ENCODE data around the gene THOC1. TPM values are rescaled to one million over a fixed set of nuclear protein-coding genes. Genes with fewer than 3 reads are reported as not detected.
"Not testable (repeated sequence)": the region's sequence is repeated elsewhere in the genome, so short reads cannot be mapped to it uniquely, and the experiment has no call there.

The THOC1 gene
- total RNA-seq, 4 donors from 2014 or later: 17.1 to 84.4 (median 28.9) TPM

- Histone ChIP-seq H3K36me3 (no peaks in the 10 kb centered on the region), H3K4me1 (no peaks in the 10 kb centered on the region), H3K4me3 (no peak overlapping the region), H3K27ac (no peak overlapping the region), H3K9me3 (no peaks in the 10 kb centered on the region), H3K27me3 (no peaks in the 10 kb centered on the region)
- no peak for ATAC-seq
- 0 to 100% methylated on average over 1 to 2 of the region's 4 CpGs for WGBS, 2 donors (ENCODE audit: low coverage in 1 of 2)
- TF ChIP-seq EP300 (IDR thresholded peaks at IDR 0.05): no peak
- TF ChIP-seq CTCF (IDR thresholded peaks at IDR 0.05): no peak
- TF ChIP-seq POLR2A (IDR thresholded peaks at IDR 0.05): no peak
- TF ChIP-seq POLR2AphosphoS5 (IDR thresholded peaks at IDR 0.05): no peak
Observed at GRCh38 chr18:312415-312814, 44.6 kb upstream of the THOC1 start.

- ATAC-seq: no peak
- Histone ChIP-seq H3K27me3 (no peaks in the 10 kb centered on the region), H3K4me1 (no peaks in the 10 kb centered on the region), H3K4me3 (no peak overlapping the region), H3K27ac (no peak overlapping the region), H3K9me3 (no peaks in the 10 kb centered on the region), H3K36me3 (no peaks in the 10 kb centered on the region)
- no peak for TF ChIP-seq EP300 (IDR thresholded peaks at IDR 0.05)
- TF ChIP-seq CTCF (IDR thresholded peaks at IDR 0.05): no peak
- no peak for TF ChIP-seq POLR2AphosphoS5 (IDR thresholded peaks at IDR 0.05)
- no peak for TF ChIP-seq POLR2A (IDR thresholded peaks at IDR 0.05)
Observed at GRCh38 chr18:310042-310441, 42.2 kb upstream of the THOC1 start.

- H3K4me3 ChIP-seq, H3K4me1 ChIP-seq, H3K27ac ChIP-seq, H3K9me3 ChIP-seq, H3K27me3 ChIP-seq, ATAC-seq, H3K36me3 ChIP-seq: not testable (repeated sequence)
- WGBS, 2 donors (ENCODE audit: low coverage in 1 of 2): 95 to 96% methylated on average over 3 to 4 of the region's 4 CpGs
Observed at GRCh38 chr18:308086-308485, 40.2 kb upstream of the THOC1 start.

- Histone ChIP-seq H3K4me3 (no peak overlapping the region), H3K4me1 (no peaks in the 10 kb centered on the region), H3K27ac (no peak overlapping the region), H3K9me3 (no peaks in the 10 kb centered on the region), H3K27me3 (no peaks in the 10 kb centered on the region), H3K36me3 (no peaks in the 10 kb centered on the region)
- no peak for TF ChIP-seq POLR2A (IDR thresholded peaks at IDR 0.05)
- 91 to 100% methylated on average over 2 to 5 of the region's 7 CpGs for WGBS, 2 donors (ENCODE audit: low coverage in 1 of 2)
- no peak for ATAC-seq
Observed at GRCh38 chr18:306608-307255, 38.9 kb upstream of the THOC1 start.

GRCh38 chr18:305003-305501 is 37.2 kb upstream of the THOC1 start:
- no peaks in the 10 kb centered on the region for H3K27me3 ChIP-seq
- no peak overlapping the region for H3K27ac ChIP-seq
- H3K4me3 ChIP-seq: no peak overlapping the region
- H3K4me1 ChIP-seq: no peaks in the 10 kb centered on the region
- WGBS, 2 donors (ENCODE audit: low coverage in 1 of 2): 62 to 78% methylated on average over 2 to 5 of the region's 6 CpGs
- TF ChIP-seq POLR2AphosphoS5 (IDR thresholded peaks at IDR 0.05) (no peak), CTCF (IDR thresholded peaks at IDR 0.05) (no peak), POLR2A (IDR thresholded peaks at IDR 0.05) (no peak), EP300 (IDR thresholded peaks at IDR 0.05) (no peak)
- ATAC-seq: no peak
- H3K36me3 ChIP-seq: no peaks in the 10 kb centered on the region
- no peaks in the 10 kb centered on the region for H3K9me3 ChIP-seq

GRCh38 chr18:303607-304006 is 35.8 kb upstream of the THOC1 start:
- no peaks in the 10 kb centered on the region for H3K36me3 ChIP-seq
- H3K4me1 ChIP-seq: no peaks in the 10 kb centered on the region
- H3K27me3 ChIP-seq: no peaks in the 10 kb centered on the region
- H3K27ac ChIP-seq: no peak overlapping the region
- ATAC-seq: no peak
- H3K4me3 ChIP-seq: no peak overlapping the region
- no peaks in the 10 kb centered on the region for H3K9me3 ChIP-seq
- 100% methylated on average over 2 of the region's 2 CpGs; no CpG with 5 or more reads in 1 of the 2 donors for WGBS, 2 donors (ENCODE audit: low coverage in 1 of 2)
- no peak for TF ChIP-seq EP300 (IDR thresholded peaks at IDR 0.05)
- TF ChIP-seq POLR2A (IDR thresholded peaks at IDR 0.05): no peak
- no peak for TF ChIP-seq CTCF (IDR thresholded peaks at IDR 0.05)
- TF ChIP-seq POLR2AphosphoS5 (IDR thresholded peaks at IDR 0.05): no peak
